Sigmoid colon (tissue), 4 donors: ENCODE results near the gene NHERF2.

Experiments
- CTCF ChIP-seq, 4 experiments: fragments of 450-650 bp in 3 of 4; fragments of 200-600 bp in 1 of 4; IDR thresholded peaks; one replicate each; pipeline ENCODE4 v1.5.1; 2016 to 2019; ENCODE audit warnings: antibody characterized with exemption in 4 of 4, mild to moderate bottlenecking in 3 of 4, moderate library complexity in 2 of 4
- POLR2A ChIP-seq, 2 donors: fragments of 450-650 bp; IDR thresholded peaks; one replicate each; pipeline ENCODE4 v1.6.1; 2016; ENCODE audit warnings: antibody characterized with exemption in 2 of 2, mild to moderate bottlenecking in 2 of 2, moderate library complexity in 2 of 2
- POLR2AphosphoS5 ChIP-seq, 4 donors: sonication (generic); formaldehyde crosslinking; IDR thresholded peaks; one replicate each; pipeline ENCODE4 v1.6.1; 2017; ENCODE audit warnings: antibody characterized with exemption in 4 of 4

GRCh38 chr16:2077016-2077415 lies 50.3 kb downstream of the NHERF2 start:
- TF ChIP-seq POLR2A (IDR thresholded peaks at IDR 0.05) (no peak), CTCF (IDR thresholded peaks at IDR 0.05) (no peak), POLR2AphosphoS5 (IDR thresholded peaks at IDR 0.05) (no peak)
